Measurements from ENCODE around the gene SMARCB1.

The SMARCB1 gene

DNA sequence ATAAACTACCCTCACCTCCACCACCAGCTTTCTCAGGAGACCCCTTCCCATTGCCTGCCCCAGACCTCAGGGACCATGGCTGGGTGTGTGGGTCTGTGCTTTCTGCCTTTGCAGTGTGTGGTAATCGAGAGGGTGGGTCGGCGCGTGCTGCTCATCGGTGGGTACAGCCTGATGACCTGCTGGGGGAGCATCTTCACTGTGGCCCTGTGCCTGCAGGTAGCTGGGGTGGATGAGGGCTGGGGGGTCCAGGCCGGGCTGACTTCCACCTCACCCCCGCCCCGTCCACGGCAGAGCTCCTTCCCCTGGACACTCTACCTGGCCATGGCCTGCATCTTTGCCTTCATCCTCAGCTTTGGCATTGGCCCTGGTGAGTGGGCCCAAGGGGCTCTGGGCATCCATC is 96.9 kb downstream of the SMARCB1 start:
- Histone ChIP-seq H3K36me3 (ENCODE audit: low read length) (no peaks in the 10 kb centered on the region), H3K4me2 (ENCODE audit: low read depth, low read length, poor library complexity, severe bottlenecking) (no peak overlapping the region), H3K9me3 (ENCODE audit: insufficient read depth, low read length) (no peaks in the 10 kb centered on the region), H4K20me1 (ENCODE audit: low read depth, low read length) (no peaks in the 10 kb centered on the region), H2AFZ (ENCODE audit: low read depth, low read length, severe bottlenecking) (no peak overlapping the region), H3K27ac (ENCODE audit: low read depth, low read length) (no peak overlapping the region), H3F3A (ENCODE audit: insufficient read depth) (no peaks in the 10 kb centered on the region), H3K9ac (ENCODE audit: low read length) (no peak overlapping the region), H3K9me2 (replicated peaks; ENCODE audit: insufficient read depth, low read length) (no peaks in the 10 kb centered on the region), H3K4me3 (ENCODE audit: insufficient read depth, low read length, poor library complexity, severe bottlenecking) (no peak overlapping the region), H3K79me2 (ENCODE audit: insufficient read depth, low read length) (no peaks in the 10 kb centered on the region), H3K27me3 (ENCODE audit: low read length) (no peaks in the 10 kb centered on the region)
- TF ChIP-seq CTCF (IDR thresholded peaks at IDR 0.05; ENCODE audit: insufficient read depth, low read length, poor library complexity, severe bottlenecking) (no peak), EZH2phosphoT487 (conservative IDR thresholded peaks at IDR 0.05; ENCODE audit: low read length) (no peak)

DNA sequence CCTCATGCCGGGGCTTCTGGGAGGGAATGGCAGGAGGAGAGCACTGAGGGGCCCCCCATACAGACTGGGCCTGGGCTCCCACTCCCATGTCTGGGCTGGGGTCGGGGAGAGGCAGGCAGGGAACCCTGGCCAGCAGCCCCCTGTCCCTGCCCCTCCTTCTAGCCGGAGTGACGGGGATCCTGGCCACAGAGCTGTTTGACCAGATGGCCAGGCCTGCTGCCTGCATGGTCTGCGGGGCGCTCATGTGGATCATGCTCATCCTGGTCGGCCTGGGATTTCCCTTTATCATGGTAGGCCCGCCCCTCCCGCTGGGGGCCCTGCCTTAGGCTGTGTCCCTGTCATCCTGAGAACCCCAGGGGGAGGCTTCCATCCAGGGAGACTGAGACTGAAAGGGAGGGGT is 97.4 kb downstream of the SMARCB1 start:
- Histone ChIP-seq H3K4me2 (ENCODE audit: low read depth, low read length, poor library complexity, severe bottlenecking) (no peak overlapping the region), H4K20me1 (ENCODE audit: low read depth, low read length) (no peaks in the 10 kb centered on the region), H3K27me3 (ENCODE audit: low read length) (no peaks in the 10 kb centered on the region), H3K4me3 (ENCODE audit: insufficient read depth, low read length, poor library complexity, severe bottlenecking) (no peak overlapping the region), H2AFZ (ENCODE audit: low read depth, low read length, severe bottlenecking) (no peak overlapping the region), H3K27ac (ENCODE audit: low read depth, low read length) (no peak overlapping the region), H3K9me2 (replicated peaks; ENCODE audit: insufficient read depth, low read length) (no peaks in the 10 kb centered on the region), H3F3A (ENCODE audit: insufficient read depth) (no peaks in the 10 kb centered on the region), H3K36me3 (ENCODE audit: low read length) (no peaks in the 10 kb centered on the region), H3K79me2 (ENCODE audit: insufficient read depth, low read length) (no peaks in the 10 kb centered on the region), H3K9me3 (ENCODE audit: insufficient read depth, low read length) (no peaks in the 10 kb centered on the region), H3K9ac (ENCODE audit: low read length) (no peak overlapping the region)
- no peak for TF ChIP-seq EZH2phosphoT487 (conservative IDR thresholded peaks at IDR 0.05; ENCODE audit: low read length)
- no peak for TF ChIP-seq CTCF (IDR thresholded peaks at IDR 0.05; ENCODE audit: insufficient read depth, low read length, poor library complexity, severe bottlenecking)

All from SU-DHL-6 (cell line).